Measurements from ENCODE around the gene NECTIN2.

The NECTIN2 gene

DNA sequence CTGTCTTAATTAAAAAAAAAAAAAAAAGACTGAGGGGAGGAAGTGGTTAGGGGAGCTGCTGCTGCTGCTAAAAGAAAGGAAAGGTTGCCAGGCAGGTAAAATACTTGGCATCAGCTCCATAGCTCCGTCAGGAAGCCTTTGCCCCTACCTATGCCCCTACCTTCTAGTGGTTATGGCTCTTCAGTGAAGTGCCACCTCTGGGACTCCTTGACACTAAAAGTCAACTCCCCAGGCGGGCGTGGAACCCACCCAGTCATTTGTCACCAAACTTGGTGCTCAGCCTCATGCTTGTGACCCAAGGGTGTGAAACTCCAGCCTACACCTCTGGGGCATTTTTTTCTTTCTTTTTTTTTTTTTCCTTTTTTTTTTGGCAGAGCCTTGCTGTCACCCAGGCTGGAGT lies 4.9 kb upstream of the NECTIN2 start:
- Histone ChIP-seq H3K27me3 (ENCODE audit: insufficient read depth, low read depth) (peaks cover 4% of the 10 kb centered on the region; the same call in 1 of the 2 replicates), H3K4me1 (ENCODE audit: low read depth, poor library complexity, severe bottlenecking) (peaks cover 11% of the 10 kb centered on the region), H3K4me3 (IDR thresholded peaks at IDR 0.05; ENCODE audit: insufficient read depth, low read depth, low read length) (no peak overlapping the region), H3K79me2 (ENCODE audit: insufficient read depth, low read depth) (no peaks in the 10 kb centered on the region), H3K36me3 (ENCODE audit: insufficient read depth) (no peaks in the 10 kb centered on the region), H4K20me1 (ENCODE audit: insufficient read depth) (no peaks in the 10 kb centered on the region), H3K9ac (no peak overlapping the region), H2AFZ (ENCODE audit: low read depth) (no peak overlapping the region), H3K4me2 (no peak overlapping the region), H3K27ac (no peak overlapping the region)
- TF ChIP-seq, protein P1, sequence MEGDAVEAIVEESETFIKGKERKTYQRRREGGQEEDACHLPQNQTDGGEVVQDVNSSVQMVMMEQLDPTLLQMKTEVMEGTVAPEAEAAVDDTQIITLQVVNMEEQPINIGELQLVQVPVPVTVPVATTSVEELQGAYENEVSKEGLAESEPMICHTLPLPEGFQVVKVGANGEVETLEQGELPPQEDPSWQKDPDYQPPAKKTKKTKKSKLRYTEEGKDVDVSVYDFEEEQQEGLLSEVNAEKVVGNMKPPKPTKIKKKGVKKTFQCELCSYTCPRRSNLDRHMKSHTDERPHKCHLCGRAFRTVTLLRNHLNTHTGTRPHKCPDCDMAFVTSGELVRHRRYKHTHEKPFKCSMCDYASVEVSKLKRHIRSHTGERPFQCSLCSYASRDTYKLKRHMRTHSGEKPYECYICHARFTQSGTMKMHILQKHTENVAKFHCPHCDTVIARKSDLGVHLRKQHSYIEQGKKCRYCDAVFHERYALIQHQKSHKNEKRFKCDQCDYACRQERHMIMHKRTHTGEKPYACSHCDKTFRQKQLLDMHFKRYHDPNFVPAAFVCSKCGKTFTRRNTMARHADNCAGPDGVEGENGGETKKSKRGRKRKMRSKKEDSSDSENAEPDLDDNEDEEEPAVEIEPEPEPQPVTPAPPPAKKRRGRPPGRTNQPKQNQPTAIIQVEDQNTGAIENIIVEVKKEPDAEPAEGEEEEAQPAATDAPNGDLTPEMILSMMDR (conservative IDR thresholded peaks at IDR 0.05; ENCODE audit: low read depth, low read length) = no peak

DNA sequence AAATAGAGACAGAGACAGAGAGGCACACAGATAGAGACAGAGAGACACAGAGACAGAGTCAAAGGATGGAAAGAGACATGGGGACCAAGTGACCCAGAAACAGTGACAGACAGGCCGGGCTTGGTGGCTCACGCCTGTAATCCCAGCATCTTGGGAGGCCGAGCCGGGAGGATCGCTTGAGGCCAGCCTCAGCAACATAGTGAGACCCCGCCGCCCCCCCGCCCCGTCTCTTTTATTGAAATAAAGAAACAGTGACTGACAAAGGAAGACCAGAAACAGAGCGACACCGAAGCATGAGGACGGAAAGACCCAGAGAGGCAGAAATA lies 848 bp upstream of the NECTIN2 start:
- H3K4me2 ChIP-seq = peak overlapping the region; percentile 70
- peak overlapping the region; percentile 36; the same call in 1 of the 2 replicates for H3K27ac ChIP-seq
- peak overlapping the region; percentile 90 for H2AFZ ChIP-seq (ENCODE audit: low read depth)
- peak overlapping the region; percentile 48; the same call in 1 of the 2 replicates for H3K9ac ChIP-seq
- H3K36me3 ChIP-seq (ENCODE audit: insufficient read depth) = no peaks in the 10 kb centered on the region
- H3K79me2 ChIP-seq (ENCODE audit: insufficient read depth, low read depth) = no peaks in the 10 kb centered on the region
- TF ChIP-seq, protein P1 (conservative IDR thresholded peaks at IDR 0.05; ENCODE audit: low read depth, low read length) = no peak
- no peak overlapping the region for H3K4me3 ChIP-seq (IDR thresholded peaks at IDR 0.05; ENCODE audit: insufficient read depth, low read depth, low read length)
- peaks cover 19% of the 10 kb centered on the region for H3K27me3 ChIP-seq (ENCODE audit: insufficient read depth, low read depth)
- H3K4me1 ChIP-seq (ENCODE audit: low read depth, poor library complexity, severe bottlenecking) = peaks cover 16% of the 10 kb centered on the region
- H4K20me1 ChIP-seq (ENCODE audit: insufficient read depth) = no peaks in the 10 kb centered on the region

DNA sequence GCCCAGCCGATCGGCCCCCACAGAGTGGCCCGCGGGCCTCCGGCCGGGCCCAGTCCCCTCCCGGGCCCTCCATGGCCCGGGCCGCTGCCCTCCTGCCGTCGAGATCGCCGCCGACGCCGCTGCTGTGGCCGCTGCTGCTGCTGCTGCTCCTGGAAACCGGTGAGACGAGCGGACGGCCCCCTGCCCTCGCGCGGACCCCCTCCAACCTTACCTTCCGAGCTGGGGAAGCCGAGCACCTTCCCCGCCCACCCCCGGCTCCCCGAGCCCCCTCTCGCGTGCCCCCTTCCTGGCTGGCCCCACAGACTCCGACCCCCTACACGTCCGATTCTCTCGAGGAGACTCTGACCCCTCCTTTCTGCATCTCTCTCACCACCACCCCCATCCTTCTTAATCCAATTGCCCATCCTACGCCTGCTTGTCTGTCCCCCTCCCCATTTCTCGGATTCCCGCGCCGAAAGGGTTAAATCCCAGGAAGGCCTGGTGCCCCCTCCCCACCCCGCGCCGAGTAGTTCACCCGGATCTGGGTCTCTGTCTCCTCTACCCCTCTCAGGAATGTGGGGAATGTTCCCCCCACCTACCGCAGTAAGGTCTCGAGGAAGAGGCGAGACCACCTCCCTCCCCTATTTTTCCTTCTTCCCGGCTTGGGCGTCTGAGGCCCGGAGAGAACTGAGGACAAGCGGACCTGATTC lies 502 bp downstream of the NECTIN2 start:
- Histone ChIP-seq H3K4me1 (ENCODE audit: low read depth, poor library complexity, severe bottlenecking) (peaks cover 16% of the 10 kb centered on the region), H2AFZ (ENCODE audit: low read depth) (peak overlapping the region; percentile 84), H3K9ac (peak overlapping the region; percentile 65; the same call in 1 of the 2 replicates), H3K79me2 (ENCODE audit: insufficient read depth, low read depth) (no peaks in the 10 kb centered on the region), H3K27me3 (ENCODE audit: insufficient read depth, low read depth) (peaks cover 19% of the 10 kb centered on the region), H3K36me3 (ENCODE audit: insufficient read depth) (no peaks in the 10 kb centered on the region), H3K4me3 (IDR thresholded peaks at IDR 0.05; ENCODE audit: insufficient read depth, low read depth, low read length) (no peak overlapping the region), H4K20me1 (ENCODE audit: insufficient read depth) (no peaks in the 10 kb centered on the region), H3K4me2 (peak overlapping the region; percentile 58), H3K27ac (no peak overlapping the region)
- TF ChIP-seq, protein P1 (conservative IDR thresholded peaks at IDR 0.05; ENCODE audit: low read depth, low read length) = no peak

DNA sequence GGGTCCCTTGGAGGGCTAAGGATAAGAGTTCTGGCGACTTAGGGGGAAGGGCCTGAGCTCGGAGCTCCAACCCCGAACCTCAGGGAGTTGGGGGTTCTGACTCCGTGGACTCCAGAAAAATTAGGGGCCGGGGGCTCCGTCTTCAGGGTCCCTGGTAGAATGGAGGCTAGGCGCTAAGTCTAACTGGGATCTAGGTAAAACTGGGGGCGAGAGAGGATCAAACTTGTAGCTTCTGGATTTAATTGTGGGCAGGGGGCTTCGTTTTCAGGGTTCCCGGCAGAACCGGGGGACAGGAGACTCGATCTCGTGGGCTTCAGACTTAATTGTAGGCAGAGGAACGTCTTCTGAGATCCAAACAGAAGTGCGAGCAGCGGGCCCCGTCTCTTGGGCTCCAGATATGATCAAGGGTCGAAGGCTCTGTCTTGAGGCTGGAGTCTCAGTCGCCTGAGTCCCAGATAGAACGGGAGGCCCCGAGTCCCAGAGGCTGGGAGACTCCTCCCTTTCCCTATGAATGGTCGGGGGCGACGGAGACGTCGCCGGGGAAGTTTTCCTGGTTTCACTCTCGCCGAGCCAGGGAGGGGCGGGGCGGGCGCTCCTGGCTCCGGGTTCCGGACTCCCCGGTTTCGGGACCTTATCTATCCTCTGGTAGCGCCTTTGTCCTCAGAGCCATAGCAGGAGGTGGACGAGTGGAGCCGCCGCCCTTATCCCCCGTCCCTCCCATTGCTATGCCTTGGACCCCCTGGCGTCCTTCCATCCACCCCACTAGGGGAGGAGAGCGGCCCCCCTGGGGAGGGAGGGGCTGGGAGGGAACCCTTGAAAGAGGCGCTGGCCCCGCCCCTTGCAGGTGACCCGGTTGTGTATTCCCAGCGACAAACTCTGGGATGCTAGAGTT lies 1.3 kb downstream of the NECTIN2 start:
- Histone ChIP-seq H4K20me1 (ENCODE audit: insufficient read depth) (no peaks in the 10 kb centered on the region), H3K27me3 (ENCODE audit: insufficient read depth, low read depth) (peaks cover 19% of the 10 kb centered on the region), H3K9ac (no peak overlapping the region), H3K36me3 (ENCODE audit: insufficient read depth) (no peaks in the 10 kb centered on the region), H3K79me2 (ENCODE audit: insufficient read depth, low read depth) (no peaks in the 10 kb centered on the region), H2AFZ (ENCODE audit: low read depth) (no peak overlapping the region), H3K4me3 (IDR thresholded peaks at IDR 0.05; ENCODE audit: insufficient read depth, low read depth, low read length) (no peak overlapping the region), H3K27ac (no peak overlapping the region), H3K4me1 (ENCODE audit: low read depth, poor library complexity, severe bottlenecking) (peaks cover 16% of the 10 kb centered on the region), H3K4me2 (peak overlapping the region; percentile 41; the same call in 1 of the 2 replicates)
- TF ChIP-seq, protein P1 (conservative IDR thresholded peaks at IDR 0.05; ENCODE audit: low read depth, low read length) = no peak

Data from KMS-11 (cell line).